DMS114 treated with DMSO at 0.1 percent for 48 hours (cell line): ENCODE results near the gene MRPL20.
"Not testable (repeated sequence)": the region's sequence is repeated elsewhere in the genome, so short reads cannot be mapped to it uniquely, and the experiment has no call there.

Source experiments
- DNase-seq: peaks from one replicate; lab custom pipeline; 2025; ENCODE audit not compliant: unreplicated experiment; lab: John Stamatoyannopoulos, UW

Gene MRPL20

GRCh38 chr1:1406821-1407635 lies at the start of gene MRPL20:
TSS of gene MRPL20 (minus strand) at chr1:1407293. CDS start at chr1:1407217, 76 bp downstream.
- DNase-seq: peak; percentile 72

- not testable (repeated sequence) for DNase-seq
Measured at GRCh38 chr1:1456683-1457255, 49.7 kb upstream of the MRPL20 start.

GRCh38 chr1:1455934-1456333 lies 48.8 kb upstream of the MRPL20 start:
- not testable (repeated sequence) for DNase-seq

- no peak for DNase-seq
Measured at GRCh38 chr1:1455366-1455884, 48.3 kb upstream of the MRPL20 start.

- DNase-seq: not testable (repeated sequence)
Measured at GRCh38 chr1:1454286-1455056, 47.4 kb upstream of the MRPL20 start.

- no peak for DNase-seq
Measured at GRCh38 chr1:1452882-1453281, 45.8 kb upstream of the MRPL20 start.

- DNase-seq: not testable (repeated sequence)
Measured at GRCh38 chr1:1452365-1452739, 45.3 kb upstream of the MRPL20 start.

- no peak for DNase-seq
Measured at GRCh38 chr1:1451696-1452364, 44.7 kb upstream of the MRPL20 start.

- DNase-seq: not testable (repeated sequence)
Measured at GRCh38 chr1:1450616-1451015, 43.5 kb upstream of the MRPL20 start.

GRCh38 chr1:1449099-1449739 lies 42.1 kb upstream of the MRPL20 start, which contains the start of gene ATAD3C:
TSS of gene ATAD3C (plus strand) at chr1:1449689. CDS start at chr1:1450684, 995 bp downstream.
- DNase-seq: no peak

- not testable (repeated sequence) for DNase-seq
Measured at GRCh38 chr1:1446631-1447030, 39.5 kb upstream of the MRPL20 start.

GRCh38 chr1:1442069-1442770 lies 35.1 kb upstream of the MRPL20 start:
- no peak for DNase-seq

GRCh38 chr1:1441002-1441888 lies 34.2 kb upstream of the MRPL20 start:
- DNase-seq: no peak

GRCh38 chr1:1440262-1441001 lies 33.3 kb upstream of the MRPL20 start:
- no peak for DNase-seq

GRCh38 chr1:1439546-1440261 lies 32.6 kb upstream of the MRPL20 start:
- DNase-seq: no peak

GRCh38 chr1:1438531-1439381 lies 31.7 kb upstream of the MRPL20 start:
- DNase-seq: no peak
